Adrenal gland (tissue), 5 donors: ENCODE results near the gene ADGRA3.

ENCODE experiments used
- POLR2A ChIP-seq, 2 donors: fragments of 450-650 bp; IDR thresholded peaks; one replicate each; pipeline ENCODE4 v1.6.1; 2017; ENCODE audit warnings: antibody characterized with exemption in 2 of 2, mild to moderate bottlenecking in 2 of 2, moderate library complexity in 1 of 2
- TF ChIP-seq, protein P1 (sequence below), 6 experiments: fragments of 450-650 bp in 4 of 6; fragments of 200-600 bp in 2 of 6; sonication (generic) in 1 of 6; IDR thresholded peaks; 1 replicate in 5 of 6; 2 replicates in 1 of 6; pipeline versions ENCODE4 v1.5.1 to v1.8.0; 2016 to 2021; ENCODE audit warnings: antibody characterized with exemption in 6 of 6, mild to moderate bottlenecking in 2 of 6, moderate library complexity in 1 of 6
- donor health status: DM: no; HTN: no; CAD: no.

DNA sequence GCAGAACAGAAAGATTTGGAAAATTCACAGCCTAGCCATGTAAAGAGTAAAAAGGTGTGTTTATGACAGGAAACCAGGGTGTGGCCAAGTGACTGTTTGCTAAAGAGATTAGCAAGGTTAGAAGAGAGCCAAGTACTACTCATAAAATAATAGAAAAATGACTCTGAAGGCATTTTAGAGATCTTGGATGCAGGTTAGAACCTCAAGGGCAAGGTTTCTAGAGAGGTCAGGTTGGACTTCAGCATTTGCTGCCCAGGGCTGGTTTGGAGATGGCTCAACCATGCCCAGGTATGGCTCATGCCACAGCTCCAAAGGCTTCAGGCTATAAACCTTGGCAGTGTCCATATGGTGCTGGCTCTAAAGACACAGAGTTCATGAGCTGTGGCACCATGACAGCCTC lies 40.6 kb upstream of the ADGRA3 start:
- TF ChIP-seq, protein P1, sequence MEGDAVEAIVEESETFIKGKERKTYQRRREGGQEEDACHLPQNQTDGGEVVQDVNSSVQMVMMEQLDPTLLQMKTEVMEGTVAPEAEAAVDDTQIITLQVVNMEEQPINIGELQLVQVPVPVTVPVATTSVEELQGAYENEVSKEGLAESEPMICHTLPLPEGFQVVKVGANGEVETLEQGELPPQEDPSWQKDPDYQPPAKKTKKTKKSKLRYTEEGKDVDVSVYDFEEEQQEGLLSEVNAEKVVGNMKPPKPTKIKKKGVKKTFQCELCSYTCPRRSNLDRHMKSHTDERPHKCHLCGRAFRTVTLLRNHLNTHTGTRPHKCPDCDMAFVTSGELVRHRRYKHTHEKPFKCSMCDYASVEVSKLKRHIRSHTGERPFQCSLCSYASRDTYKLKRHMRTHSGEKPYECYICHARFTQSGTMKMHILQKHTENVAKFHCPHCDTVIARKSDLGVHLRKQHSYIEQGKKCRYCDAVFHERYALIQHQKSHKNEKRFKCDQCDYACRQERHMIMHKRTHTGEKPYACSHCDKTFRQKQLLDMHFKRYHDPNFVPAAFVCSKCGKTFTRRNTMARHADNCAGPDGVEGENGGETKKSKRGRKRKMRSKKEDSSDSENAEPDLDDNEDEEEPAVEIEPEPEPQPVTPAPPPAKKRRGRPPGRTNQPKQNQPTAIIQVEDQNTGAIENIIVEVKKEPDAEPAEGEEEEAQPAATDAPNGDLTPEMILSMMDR (IDR thresholded peaks at IDR 0.05): no peak
- TF ChIP-seq POLR2A (IDR thresholded peaks at IDR 0.05): no peak
